IPS DF 6.9 (cell line): ENCODE data around the gene SCAF11.

Source experiments
- DNase-seq: peaks from one replicate; pipeline ENCODE4 v3.0.0-alpha.2; 2013; ENCODE audit warnings: low read depth, low spot score
- H3K27ac ChIP-seq: one replicate; pipeline ENCODE4 v1.5.1; 2013; ENCODE audit warnings: low read length, control low read depth
- H3K27me3 ChIP-seq: 2 replicates; pipeline ENCODE4 v1.6.1; 2013; ENCODE audit warnings: mild to moderate bottlenecking, low read length; ENCODE audit not compliant: control insufficient read depth, insufficient read depth
- H3K36me3 ChIP-seq: 2 replicates; pipeline ENCODE4 v1.6.1; 2013; ENCODE audit warnings: low read length; ENCODE audit not compliant: control insufficient read depth, insufficient read depth
- H3K4me1 ChIP-seq: 2 replicates; pipeline ENCODE4 v1.6.1; 2013; ENCODE audit warnings: low read length; ENCODE audit not compliant: control insufficient read depth, insufficient read depth
- H3K4me3 ChIP-seq: 2 replicates; pipeline ENCODE4 v1.5.1; 2013; ENCODE audit warnings: mild to moderate bottlenecking, low read length
- H3K9me3 ChIP-seq: 2 replicates; pipeline ENCODE4 v1.6.1; 2013; ENCODE audit warnings: low read length, inconsistent platforms; ENCODE audit not compliant: control insufficient read depth, insufficient read depth
- WGBS: extraction: QIAGEN DNeasy Blood & Tissue Kit; methylation state at CpG from one replicate; pipeline ENCODE4 v1.1.7; 2013; ENCODE audit warnings: mixed read lengths, missing lambda C conversion rate; ENCODE audit not compliant: insufficient read length, insufficient coverage; 5-methylcytosine and 5-hydroxymethylcytosine counted together

SCAF11 gene

DNA sequence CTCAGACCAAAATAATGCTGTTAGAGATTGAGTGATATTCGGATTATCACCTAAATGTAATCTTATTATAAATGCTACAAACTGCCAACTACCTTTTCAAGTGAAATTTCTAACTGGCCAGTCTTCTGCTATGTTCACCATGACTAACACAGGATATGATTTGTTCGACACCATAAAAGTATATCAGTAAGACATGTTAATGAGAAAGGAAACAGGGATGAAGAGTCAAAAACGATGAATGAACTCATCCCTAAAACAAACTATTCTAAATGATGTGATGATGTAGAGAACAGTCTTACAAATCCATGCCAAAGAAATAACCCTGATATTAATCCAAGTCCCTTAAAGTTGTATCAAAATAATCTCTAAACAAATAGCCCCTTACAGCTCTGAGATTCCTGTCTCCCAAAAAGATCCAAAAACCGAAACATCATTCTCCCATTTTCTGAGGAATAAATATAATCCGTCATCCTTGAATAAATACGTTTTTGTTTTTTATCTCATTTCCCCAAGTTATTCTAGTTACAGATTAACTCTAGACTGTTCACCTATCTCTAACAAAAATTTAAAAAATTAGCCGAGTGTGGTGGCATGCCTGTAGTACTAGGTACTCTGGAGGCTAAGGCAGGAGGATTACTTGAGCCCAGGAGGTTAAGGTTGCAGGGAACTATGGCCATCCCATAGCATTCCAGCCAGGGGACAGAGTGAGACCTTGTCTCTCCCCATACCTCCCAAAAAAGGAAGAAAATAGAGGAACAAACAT lies 9.1 kb downstream of the SCAF11 start:
- Histone ChIP-seq H3K4me1 (no peaks in the 10 kb centered on the region), H3K36me3 (no peaks in the 10 kb centered on the region), H3K27ac (no peak overlapping the region), H3K27me3 (no peaks in the 10 kb centered on the region), H3K4me3 (no peak overlapping the region), H3K9me3 (no peaks in the 10 kb centered on the region)
- 100% methylated on average over 3 of the region's 7 CpGs for WGBS
- no peak for DNase-seq

DNA sequence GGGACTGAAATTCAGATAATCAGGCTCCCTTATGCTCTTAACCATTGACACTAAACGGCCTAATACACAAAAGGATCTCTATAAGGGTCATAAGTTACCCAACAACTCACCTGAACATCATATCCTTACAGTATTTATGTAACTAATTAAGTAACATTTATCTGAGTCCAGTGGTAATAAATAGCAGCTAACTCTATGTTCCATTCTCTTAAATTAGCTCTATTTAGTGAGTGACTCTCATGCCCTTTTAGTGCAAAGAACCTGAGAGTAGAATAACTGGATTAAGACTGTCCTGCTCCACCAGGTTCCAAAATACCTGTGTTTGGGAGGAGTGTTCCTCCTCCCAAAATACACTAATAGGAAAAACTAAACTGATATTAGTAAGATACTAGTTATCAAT lies 9.8 kb downstream of the SCAF11 start:
- Histone ChIP-seq H3K4me3 (no peak overlapping the region), H3K4me1 (no peaks in the 10 kb centered on the region), H3K27ac (no peak overlapping the region), H3K9me3 (no peaks in the 10 kb centered on the region), H3K27me3 (no peaks in the 10 kb centered on the region), H3K36me3 (no peaks in the 10 kb centered on the region)
- no CpG with 5 or more reads among the region's 1 CpG for WGBS
- DNase-seq, result no peak

DNA sequence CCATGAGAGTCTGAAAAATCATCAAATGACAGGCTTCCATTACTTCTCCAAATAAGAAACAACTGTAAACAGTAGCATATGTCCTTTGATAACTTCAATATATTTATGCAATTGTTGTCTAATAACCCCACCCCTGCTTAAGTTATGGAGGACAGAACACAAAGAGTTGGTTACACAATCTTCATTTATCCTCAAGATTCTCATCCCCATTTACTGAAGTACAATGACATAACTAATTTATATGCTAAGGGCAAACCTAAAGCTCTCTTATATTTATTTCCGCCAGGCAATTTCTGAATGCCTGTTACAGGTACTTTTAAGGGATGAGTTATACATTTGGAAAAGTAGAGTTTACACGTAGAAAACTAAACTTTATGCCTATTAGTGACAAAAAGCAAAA lies 12.3 kb downstream of the SCAF11 start:
- Histone ChIP-seq H3K27me3 (no peaks in the 10 kb centered on the region), H3K4me1 (no peaks in the 10 kb centered on the region)

DNA sequence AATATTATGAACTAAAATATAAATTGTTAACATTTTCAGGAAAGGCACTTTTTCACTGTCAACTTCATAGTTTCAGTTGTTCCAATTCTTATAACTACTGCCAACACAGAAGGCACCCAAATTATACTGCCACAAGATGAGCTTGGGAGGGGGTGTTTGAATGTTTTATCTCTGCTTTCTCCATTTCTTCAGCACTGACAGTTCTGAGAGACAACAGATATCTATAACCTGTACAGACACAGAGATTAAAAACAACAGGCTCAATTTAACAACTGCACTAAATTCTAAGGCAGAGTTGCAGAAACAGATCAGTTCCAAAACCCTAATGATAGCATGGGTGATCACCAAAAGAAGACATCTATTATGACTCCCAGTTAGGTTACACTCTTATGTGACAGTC lies 12.8 kb downstream of the SCAF11 start:
- Histone ChIP-seq H3K36me3 (no peaks in the 10 kb centered on the region), H3K27me3 (no peaks in the 10 kb centered on the region), H3K9me3 (no peaks in the 10 kb centered on the region), H3K4me3 (no peak overlapping the region), H3K27ac (no peak overlapping the region), H3K4me1 (no peaks in the 10 kb centered on the region)
- DNase-seq, result no peak

More for the DNA sequence above, 12.3 kb downstream of the SCAF11 start:
- Histone ChIP-seq H3K27ac (no peak overlapping the region), H3K36me3 (no peaks in the 10 kb centered on the region), H3K4me3 (no peak overlapping the region), H3K9me3 (no peaks in the 10 kb centered on the region)
- DNase-seq, result no peak
- no CpG with 5 or more reads among the region's 2 CpGs for WGBS

DNA sequence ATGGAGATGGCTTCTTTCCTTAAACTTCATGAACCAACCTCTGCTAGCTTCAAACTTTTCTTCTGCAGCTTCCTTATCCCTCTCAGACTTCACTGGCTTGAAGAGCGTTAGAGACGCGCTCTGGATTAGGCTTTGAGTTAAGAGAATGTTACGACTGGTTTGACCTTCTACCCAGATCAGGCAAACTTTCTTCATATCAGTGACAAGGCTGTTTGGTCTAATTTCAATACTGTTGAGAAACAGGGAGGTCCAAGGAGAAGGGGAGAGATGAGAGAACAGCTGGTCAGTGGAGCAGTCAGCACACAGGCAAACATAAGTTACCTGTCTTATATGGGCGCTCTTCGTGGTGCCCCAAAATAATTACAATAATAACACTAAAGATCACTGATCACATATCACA lies 14.9 kb downstream of the SCAF11 start:
- no peaks in the 10 kb centered on the region for H3K4me1 ChIP-seq

DNA sequence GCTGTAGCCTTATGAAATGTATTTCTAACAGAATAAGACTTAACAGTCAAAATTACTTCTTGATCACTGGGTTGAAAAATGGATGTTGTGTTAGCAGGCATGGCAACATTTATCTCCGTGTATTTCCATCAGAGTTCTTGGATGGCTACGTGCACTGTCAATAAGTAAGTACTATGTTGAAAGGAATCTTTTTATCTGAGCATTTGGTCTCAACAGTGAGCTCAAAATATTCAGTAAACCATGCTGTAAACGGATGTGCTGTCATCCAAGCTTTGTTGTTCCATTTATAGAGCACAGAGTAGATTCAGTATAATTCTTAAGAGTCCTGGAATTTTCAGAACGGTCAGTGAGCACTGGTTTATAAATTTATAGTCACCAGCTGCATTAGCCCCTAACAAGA lies 15.5 kb downstream of the SCAF11 start:
- Histone ChIP-seq H3K27ac (no peak overlapping the region), H3K27me3 (no peaks in the 10 kb centered on the region), H3K36me3 (no peaks in the 10 kb centered on the region), H3K9me3 (no peaks in the 10 kb centered on the region), H3K4me3 (no peak overlapping the region), H3K4me1 (no peaks in the 10 kb centered on the region)
- DNase-seq, result no peak
- no CpG with 5 or more reads among the region's 4 CpGs for WGBS

More for the DNA sequence above, 14.9 kb downstream of the SCAF11 start:
- Histone ChIP-seq H3K9me3 (no peaks in the 10 kb centered on the region), H3K36me3 (no peaks in the 10 kb centered on the region), H3K4me3 (no peak overlapping the region), H3K27ac (no peak overlapping the region), H3K27me3 (no peaks in the 10 kb centered on the region)
- WGBS, result no CpG with 5 or more reads among the region's 6 CpGs
- no peak for DNase-seq

DNA sequence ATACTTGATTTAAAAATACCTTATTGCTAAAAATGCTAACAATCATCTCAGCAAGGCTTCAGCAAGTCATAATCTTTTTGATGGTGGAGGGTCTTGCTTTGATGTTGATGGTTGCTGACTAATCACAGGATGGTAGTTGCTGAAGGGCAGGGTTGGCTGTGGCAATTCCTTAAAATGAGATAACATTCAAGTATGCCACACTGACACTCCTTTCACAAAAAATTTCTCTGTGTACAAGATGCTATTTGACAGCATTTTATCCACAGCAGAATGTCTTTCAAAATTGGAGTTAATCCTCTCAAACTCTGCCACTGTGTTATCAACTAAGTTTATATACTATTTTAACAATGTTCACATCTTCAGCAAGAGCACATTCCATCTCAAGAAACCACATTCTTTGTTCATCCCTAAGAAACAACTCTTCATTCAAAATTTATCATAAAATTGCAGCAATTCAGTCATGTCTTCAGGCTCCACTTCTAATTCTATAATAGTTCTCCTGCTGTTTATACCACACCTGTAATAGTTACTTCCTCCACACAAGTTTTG lies 16.1 kb downstream of the SCAF11 start:
- DNase-seq, result no peak
- Histone ChIP-seq H3K27me3 (no peaks in the 10 kb centered on the region), H3K27ac (no peak overlapping the region)

DNA sequence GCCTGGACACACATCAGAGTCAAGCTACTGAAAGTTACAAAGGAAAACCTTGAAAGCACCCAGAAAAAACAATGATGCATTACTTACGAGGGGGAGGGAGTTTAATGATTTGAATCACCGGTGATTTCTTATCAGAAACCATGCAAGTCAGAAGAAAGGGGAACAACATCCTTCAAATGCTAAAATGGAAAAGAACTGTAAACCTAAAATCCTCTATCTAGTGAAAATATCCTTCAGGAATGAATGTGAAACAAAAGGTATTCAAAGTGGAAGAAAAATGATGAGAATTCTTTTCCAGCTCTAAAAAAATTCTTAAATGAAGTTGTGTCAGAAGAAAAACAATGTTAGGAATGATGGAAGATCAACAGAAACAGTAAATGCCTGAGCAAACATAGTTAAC lies 16.8 kb downstream of the SCAF11 start:
- no peaks in the 10 kb centered on the region for H3K9me3 ChIP-seq
- H3K4me1 ChIP-seq, result no peaks in the 10 kb centered on the region
- H3K27ac ChIP-seq, result no peak overlapping the region
- DNase-seq, result no peak
- no peaks in the 10 kb centered on the region for H3K27me3 ChIP-seq
- WGBS, result no CpG with 5 or more reads among the region's 2 CpGs
- no peaks in the 10 kb centered on the region for H3K36me3 ChIP-seq
- no peak overlapping the region for H3K4me3 ChIP-seq

More for the DNA sequence above, 16.1 kb downstream of the SCAF11 start:
- Histone ChIP-seq H3K4me3 (no peak overlapping the region), H3K9me3 (no peaks in the 10 kb centered on the region), H3K4me1 (no peaks in the 10 kb centered on the region), H3K36me3 (no peaks in the 10 kb centered on the region)

DNA sequence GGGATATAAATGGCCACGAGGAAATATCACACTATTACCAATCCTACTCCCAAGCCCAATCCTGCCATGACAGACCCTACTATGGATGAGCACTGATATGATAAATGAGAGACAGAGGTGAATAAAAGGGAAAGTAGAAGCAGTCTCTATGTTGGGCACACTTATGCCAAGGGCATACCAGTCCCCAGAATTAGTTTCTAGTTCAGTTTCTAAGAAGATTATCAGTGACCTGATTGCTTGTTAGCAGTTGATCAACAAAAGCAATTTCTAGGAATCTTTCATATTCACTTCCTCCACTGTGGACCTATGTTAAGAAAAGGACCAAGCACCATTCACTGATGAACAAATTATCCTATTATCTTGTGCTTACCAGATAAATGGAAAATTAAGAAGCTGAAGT lies 20.0 kb downstream of the SCAF11 start:
- DNase-seq, result no peak

DNA sequence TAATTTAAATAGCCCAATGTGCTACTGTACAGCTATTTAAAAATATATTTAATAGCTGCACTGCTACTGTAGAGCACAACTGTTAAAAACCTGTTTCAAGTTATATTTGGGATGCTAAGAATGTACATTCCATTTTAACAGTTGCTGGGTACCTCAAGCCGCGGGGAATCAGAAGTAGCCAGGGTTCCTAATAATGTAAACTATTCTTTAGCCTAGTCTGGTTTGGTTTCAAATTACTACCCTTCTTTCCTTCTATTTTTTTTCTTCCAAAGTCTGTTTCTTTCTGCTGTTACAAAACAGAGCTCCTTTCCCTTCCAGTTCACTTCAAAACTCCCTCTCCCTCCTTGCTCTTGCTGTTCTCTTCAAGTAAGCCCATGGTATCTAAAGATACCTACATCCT lies 21.3 kb downstream of the SCAF11 start:
- Histone ChIP-seq H3K27ac (no peak overlapping the region), H3K9me3 (no peaks in the 10 kb centered on the region), H3K4me3 (no peak overlapping the region), H3K36me3 (no peaks in the 10 kb centered on the region), H3K27me3 (no peaks in the 10 kb centered on the region), H3K4me1 (no peaks in the 10 kb centered on the region)
- WGBS, result no CpG with 5 or more reads among the region's 2 CpGs
- no peak for DNase-seq

More for the DNA sequence above, 20.0 kb downstream of the SCAF11 start:
- Histone ChIP-seq H3K36me3 (no peaks in the 10 kb centered on the region), H3K27ac (no peak overlapping the region), H3K27me3 (no peaks in the 10 kb centered on the region), H3K9me3 (no peaks in the 10 kb centered on the region), H3K4me1 (no peaks in the 10 kb centered on the region), H3K4me3 (no peak overlapping the region)
- WGBS, result no CpG with 5 or more reads among the region's 1 CpG

DNA sequence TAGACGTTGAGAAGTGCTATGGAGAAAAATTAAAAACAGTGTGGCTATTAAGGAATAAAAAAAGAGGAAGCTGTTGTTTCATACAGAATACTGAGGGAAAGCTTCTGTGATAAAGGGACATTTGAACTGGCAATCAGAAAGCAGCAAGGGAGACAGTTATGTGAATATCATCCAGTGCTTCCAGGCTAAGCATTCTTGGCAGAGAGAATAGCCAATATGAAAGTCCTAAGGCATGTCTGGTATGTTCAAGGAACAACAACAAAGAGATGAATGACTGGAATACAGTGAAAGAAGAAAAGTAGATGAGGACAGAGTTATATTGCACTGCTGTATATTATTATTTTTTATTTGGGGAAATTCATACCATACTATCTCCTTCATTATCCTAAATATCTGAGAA lies 23.9 kb downstream of the SCAF11 start:
- Histone ChIP-seq H3K4me3 (no peak overlapping the region), H3K27ac (no peak overlapping the region), H3K36me3 (no peaks in the 10 kb centered on the region), H3K27me3 (no peaks in the 10 kb centered on the region), H3K9me3 (no peaks in the 10 kb centered on the region), H3K4me1 (no peaks in the 10 kb centered on the region)
- WGBS, result no CpG with 5 or more reads among the region's 1 CpG
- DNase-seq, result no peak
